DLD1 (cell line): ENCODE measurements around the gene TMEM145.
"Not testable (repeated sequence)": the region's sequence is repeated elsewhere in the genome, so short reads cannot be mapped to it uniquely, and the experiment has no call there.

Experiments
- in situ Hi-C: cut with HindIII; loops from 2 replicates; pipeline ENCODE4 v1.10.0; 2017; ENCODE audit warnings: low sequenced_read_pairs

TMEM145 gene

DNA sequence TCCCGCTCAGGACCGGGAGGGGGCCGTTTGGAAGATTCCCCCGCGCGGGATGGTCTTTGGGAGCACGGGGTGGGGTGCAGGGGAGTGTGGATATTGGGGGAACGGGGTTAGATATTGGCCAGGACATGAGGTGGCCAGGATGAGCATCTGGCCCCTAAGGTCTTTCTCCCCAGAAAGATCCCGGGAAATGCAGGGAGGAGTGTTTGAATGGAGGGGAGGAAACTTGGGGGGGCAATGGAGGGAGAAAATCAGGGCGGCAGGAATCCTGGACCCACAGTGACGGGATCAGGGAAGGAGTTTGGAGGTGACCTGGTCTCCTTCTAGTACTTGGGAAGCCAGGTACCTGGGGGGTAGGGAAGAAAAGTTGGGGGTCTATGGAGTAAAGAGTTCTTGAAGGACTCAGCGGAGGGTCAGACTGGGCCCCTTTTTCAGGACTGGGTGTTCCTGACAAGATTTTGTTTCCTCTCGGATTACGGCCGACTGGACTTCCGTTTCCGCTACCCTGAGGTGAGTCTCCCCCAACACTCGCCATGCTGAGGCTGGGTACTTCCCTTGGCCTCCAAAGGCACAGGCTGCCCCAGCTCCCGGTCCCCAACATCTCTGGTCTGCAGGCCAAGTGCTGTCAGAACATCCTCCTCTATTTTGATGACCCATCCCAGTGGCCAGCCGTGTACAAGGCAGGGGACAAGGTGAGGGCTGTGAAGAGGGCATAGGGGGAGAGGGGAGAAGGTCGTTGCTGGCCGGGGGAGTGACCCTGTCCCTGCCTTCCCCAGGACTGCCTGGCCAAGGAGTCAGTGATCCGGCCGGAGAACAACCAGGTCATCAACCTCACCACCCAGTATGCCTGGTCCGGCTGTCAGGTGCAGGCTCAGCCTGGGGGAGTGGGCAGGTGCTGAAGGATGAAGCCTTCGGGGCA is 989 bp downstream of the TMEM145 start:
- in situ Hi-C loops, result no loop called here

DNA sequence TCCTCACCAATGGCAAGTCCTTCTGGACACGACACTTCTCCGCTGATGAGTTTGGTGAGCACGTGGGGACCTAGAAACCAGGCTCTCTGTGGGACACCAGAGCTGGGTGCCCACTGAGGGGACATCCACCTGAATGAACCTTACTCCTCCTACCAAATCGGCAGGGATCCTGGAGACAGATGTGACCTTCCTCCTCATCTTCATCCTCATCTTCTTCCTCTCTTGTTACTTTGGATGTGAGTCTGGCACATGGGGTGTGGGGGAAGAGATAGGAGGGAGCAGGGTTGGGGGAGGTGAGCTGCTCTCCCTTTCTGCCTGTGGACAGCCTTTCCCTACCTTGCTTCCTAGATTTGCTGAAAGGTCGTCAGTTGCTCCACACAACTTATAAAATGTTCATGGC is 1.9 kb downstream of the TMEM145 start:
- in situ Hi-C loops, result no loop called here

GRCh38 chr19:42316223-42317211 is 3.4 kb downstream of the TMEM145 start:
- in situ Hi-C loops, result no loop called here

DNA sequence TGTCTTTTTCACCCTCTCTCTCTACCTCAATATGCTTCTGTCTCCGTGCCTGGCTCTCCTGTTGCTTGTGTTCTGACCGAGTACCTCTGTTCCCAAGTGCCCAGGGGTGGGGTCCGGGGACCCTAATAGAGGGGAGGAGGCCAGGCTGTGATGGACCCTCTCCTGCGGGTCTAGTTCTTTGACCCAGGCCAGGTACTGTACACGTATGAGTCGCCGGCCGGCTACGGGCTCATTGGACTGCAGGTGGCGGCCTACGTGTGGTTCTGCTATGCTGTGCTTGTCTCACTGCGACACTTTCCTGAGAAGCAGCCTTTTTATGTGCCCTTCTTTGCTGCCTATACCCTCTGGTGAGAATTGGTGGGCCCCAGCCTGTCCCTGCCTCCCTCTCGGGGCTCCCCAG is 4.4 kb downstream of the TMEM145 start:
- in situ Hi-C loops, result no loop called here

GRCh38 chr19:42322305-42322704 is 9.2 kb downstream of the TMEM145 start:
- in situ Hi-C loops, result no loop called here

- in situ Hi-C loops, result no loop called here
Observed at GRCh38 chr19:42323473-42323851, 10.4 kb downstream of the TMEM145 start.

GRCh38 chr19:42323852-42324654 is 10.9 kb downstream of the TMEM145 start:
- in situ Hi-C loops, result no loop called here

- in situ Hi-C loops, result no loop called here
Observed at GRCh38 chr19:42324655-42325307, 11.7 kb downstream of the TMEM145 start.

DNA sequence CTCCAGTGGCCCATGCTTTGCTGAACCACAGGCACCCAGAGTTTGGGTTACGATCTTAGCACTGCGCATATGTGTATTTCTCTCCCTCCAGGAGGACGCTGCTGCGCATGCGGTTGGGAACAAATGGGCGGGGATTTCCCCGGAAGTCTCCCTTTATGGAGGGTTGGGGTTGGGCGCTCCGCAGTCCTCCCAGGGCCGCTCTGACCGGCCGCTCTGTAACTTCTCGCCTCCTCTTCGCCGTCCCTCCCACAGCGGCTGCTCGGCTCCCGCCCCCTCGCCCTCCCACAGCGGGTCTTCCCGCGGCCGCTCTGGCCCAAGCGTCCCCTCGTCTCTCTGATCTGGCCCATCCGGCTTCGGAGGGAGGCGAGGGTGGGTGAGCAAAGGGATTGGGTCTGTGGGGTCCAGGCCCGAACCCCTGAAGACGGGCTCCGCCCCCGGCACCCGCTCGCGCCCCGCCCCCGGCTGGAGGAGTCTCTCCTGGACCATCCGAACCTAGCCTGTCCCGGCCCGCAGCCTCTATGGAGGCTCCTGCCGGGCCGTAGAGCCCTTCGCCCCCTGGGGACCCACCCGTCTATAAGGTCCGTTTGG is 12.3 kb downstream of the TMEM145 start, which contains the start of gene MEGF8:
MEGF8 (plus strand) TSS at position 328 of the 588 bp plus-strand sequence. CDS start 609 bp downstream, outside the sequence.
- in situ Hi-C loops, result no loop called here

GRCh38 chr19:42325896-42326771 is 13.0 kb downstream of the TMEM145 start:
- in situ Hi-C loops, result no loop called here

GRCh38 chr19:42326969-42327368 is 13.9 kb downstream of the TMEM145 start:
- in situ Hi-C loops, result no loop called here

- in situ Hi-C loops, result no loop called here
Observed at GRCh38 chr19:42327381-42327780, 14.3 kb downstream of the TMEM145 start.

- in situ Hi-C loops, result no loop called here
Observed at GRCh38 chr19:42328106-42328505, 15.0 kb downstream of the TMEM145 start.

- in situ Hi-C loops, result no loop called here
Observed at GRCh38 chr19:42328854-42329253, 15.7 kb downstream of the TMEM145 start.

- in situ Hi-C loops, result no loop called here
Observed at GRCh38 chr19:42330241-42330711, 17.2 kb downstream of the TMEM145 start.

DNA sequence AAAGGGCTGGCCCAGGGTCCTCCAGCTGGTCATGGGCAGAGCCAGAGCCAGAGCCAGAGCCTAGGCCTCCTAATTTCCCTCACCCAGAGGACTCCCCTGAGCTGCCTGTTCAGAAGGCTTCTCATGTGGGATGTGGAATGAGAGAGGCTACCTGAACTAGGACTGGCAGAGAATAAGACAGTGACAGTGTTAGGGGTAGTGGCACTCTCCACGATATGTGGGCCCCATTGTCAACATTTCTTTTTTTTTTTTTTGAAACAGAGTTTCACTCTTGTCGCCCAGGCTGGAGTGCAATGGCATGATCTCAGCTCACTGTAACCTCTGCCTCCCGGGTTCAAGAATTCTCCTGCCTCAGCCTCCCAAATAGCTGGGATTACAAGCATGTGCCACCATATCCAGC is 18.2 kb downstream of the TMEM145 start:
- in situ Hi-C loops, result not testable (repeated sequence)

DNA sequence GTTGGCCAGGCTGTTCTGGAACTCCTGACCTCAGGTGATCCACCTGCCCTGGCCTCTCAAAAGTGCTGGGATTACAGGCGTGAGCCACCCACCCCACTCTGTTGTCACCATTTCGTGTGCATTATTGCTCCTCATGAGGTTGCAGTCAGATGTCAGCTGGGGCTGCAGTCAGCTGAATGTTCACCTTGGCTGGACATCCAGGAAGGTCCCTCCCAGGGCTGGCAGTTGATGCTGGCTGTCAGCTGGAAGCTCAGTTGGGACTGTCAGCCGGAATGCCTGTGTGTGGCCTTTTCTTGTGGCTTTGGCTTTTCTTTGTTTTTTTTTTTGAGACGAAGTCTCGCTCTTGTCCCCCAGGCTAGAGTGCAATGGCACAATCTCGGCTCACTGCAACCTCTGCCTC is 18.9 kb downstream of the TMEM145 start:
- in situ Hi-C loops, result no loop called here

- in situ Hi-C loops, result no loop called here
Observed at GRCh38 chr19:42333018-42333417, 19.9 kb downstream of the TMEM145 start.
